Measurements from ENCODE around the gene BEGAIN.
A peak's percentile ranks its signal among the peaks of the same experiment; 100 is the strongest.

Gene BEGAIN

GRCh38 chr14:100549834-100550625 is 37.2 kb downstream of the BEGAIN start:
- DNase-seq (ENCODE audit: low read depth in 2 of 2): no peak

DNA sequence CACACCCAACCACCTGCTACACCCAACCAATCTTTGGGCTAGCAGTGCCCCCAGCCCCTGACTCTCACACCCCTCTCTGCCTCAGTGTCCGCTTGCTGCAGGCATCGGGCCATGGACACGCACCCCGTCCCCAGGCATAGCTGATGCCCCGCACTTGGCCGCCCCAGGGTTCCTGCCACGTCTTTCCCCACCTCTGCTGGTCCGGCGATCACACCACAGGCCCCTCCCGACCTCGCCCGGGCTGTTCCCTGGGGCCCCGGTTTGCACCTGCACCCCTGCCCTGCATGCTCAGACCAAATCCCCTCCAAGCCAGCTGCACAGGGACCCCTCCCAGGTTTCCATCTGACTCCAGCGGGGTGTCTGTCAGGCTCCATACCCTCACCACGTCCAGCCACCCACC is 38.3 kb downstream of the BEGAIN start:
- DNase-seq (ENCODE audit: low read depth in 2 of 2): no peak

DNA sequence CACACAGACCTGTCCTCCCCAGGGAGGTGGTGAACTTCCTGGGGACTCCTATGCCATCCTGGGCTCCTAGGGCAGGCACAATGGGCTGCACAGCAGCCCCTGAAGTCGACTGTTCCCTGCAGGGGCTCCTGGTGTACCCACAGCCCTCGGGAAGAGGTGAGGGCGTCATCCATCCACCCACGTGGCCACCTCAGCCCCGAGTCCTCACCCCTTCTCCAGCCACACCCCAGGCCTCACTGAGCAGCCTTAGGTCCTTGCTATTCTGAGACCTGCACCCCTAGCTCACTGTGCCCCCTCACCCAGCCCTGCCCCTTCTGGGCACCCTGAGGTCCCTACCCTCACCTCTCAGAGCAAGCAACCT is 38.9 kb downstream of the BEGAIN start:
- DNase-seq (ENCODE audit: low read depth in 2 of 2): no peak

- peak in 1 of 2 donors; percentile 21 for DNase-seq (ENCODE audit: low read depth in 2 of 2)
These were observed 39.5 kb downstream of the BEGAIN start for GRCh38 chr14:100547633-100548294.

DNA sequence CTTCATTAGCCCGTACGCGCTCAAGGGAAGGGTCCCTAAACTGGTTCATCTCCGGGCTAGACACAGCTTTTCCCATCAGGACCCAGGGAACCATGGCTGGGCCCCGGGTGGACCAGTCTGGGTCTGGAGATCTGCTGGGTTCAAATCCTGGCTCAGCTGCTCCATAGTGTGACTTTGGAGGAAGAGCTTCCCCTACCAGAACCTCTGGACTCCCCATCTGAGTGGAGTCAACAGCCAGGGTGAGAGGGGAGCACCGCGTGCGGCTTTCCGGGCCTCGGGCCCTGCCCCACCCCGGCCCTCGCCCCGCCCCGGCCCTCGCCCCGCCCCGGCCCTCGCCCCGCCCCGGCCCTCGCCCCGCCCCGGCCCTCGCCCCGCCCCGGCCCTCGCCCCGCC is 41.2 kb downstream of the BEGAIN start:
- DNase-seq (ENCODE audit: low read depth in 2 of 2): no peak

DNA sequence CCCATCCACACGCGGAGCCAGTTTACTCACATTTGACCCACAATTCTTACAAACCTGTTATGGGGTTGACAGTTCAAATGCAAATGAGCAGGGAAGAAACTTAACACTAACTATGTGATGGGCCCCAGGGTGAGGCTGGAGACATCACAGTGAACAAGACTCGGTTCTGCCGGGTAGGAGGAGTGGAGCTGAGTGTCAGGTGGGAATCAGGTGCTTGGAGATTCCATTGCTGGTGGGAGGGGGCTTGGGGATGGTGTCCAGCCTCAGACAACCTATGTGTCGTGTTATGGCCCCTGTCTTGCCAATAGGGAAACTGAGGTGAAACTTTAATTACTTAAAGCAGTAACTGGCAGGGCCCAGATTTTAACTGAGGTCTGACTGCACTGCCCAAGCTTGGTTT is 41.9 kb downstream of the BEGAIN start:
- DNase-seq (ENCODE audit: low read depth in 2 of 2): no peak

DNA sequence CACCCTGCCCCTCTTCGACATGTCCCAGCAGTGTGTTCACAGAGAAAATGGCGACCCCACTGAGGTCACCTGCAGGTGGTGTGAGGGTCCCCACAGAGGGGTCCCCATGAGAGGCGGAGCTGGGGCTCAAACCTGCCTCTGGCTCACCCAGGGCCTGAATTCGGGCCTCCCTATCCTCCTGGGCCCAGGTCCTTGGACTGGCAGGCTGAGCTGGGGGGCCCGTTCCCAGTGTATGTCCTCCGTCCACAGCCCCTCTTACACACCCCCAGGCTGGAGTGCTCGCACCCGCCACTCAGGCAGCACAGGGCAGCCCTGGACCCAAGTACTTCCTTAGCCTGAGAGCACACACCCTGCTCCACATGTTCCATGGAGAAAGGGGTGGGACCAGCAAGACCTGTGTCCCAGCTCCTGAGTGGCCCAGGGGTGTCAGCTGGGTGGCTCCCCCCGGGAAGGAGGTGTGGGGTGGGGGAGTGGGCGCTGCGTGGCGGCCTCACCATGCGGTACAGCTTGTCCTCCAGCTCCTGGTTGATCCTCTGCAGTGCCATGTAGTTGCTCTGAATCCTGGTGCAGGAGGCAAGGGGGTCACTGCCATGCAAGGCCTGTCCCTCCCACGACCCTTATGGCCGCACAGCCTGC is 42.6 kb downstream of the BEGAIN start:
- DNase-seq (ENCODE audit: low read depth in 2 of 2): no peak

- DNase-seq (ENCODE audit: low read depth in 2 of 2): no peak
These were observed 43.5 kb downstream of the BEGAIN start for GRCh38 chr14:100543471-100544455.

DNA sequence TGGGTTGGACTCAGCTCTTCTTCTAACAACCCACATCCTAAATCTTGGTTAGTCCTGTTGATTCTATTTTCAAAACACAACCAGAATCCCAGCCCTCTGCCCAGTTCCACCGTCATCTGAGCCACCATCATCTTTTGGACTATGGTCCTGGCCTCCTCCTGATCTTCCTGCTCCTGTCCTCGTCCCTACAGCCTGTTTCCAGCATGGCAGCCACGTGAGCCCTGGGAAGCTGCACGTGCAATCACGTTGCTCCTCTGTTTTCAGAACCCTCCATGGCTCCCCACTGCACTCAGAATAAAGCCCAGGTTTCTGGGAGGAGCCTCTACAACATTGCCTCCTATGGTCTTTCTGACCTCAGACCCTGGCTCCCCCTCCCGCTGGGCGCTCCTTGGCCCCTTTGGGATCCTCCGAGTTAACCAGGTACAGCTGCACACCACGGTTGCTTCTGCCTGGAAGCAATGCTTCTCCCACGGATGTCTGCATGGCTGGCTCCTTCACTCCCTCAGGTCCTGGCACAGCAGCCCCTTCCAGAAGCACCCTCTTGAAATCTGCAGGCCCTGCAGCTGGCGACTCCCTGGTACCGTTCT is 44.5 kb downstream of the BEGAIN start:
- no peak for DNase-seq (ENCODE audit: low read depth in 2 of 2)

GRCh38 chr14:100541621-100542560 is 45.3 kb downstream of the BEGAIN start:
- DNase-seq (ENCODE audit: low read depth in 2 of 2): no peak

DNA sequence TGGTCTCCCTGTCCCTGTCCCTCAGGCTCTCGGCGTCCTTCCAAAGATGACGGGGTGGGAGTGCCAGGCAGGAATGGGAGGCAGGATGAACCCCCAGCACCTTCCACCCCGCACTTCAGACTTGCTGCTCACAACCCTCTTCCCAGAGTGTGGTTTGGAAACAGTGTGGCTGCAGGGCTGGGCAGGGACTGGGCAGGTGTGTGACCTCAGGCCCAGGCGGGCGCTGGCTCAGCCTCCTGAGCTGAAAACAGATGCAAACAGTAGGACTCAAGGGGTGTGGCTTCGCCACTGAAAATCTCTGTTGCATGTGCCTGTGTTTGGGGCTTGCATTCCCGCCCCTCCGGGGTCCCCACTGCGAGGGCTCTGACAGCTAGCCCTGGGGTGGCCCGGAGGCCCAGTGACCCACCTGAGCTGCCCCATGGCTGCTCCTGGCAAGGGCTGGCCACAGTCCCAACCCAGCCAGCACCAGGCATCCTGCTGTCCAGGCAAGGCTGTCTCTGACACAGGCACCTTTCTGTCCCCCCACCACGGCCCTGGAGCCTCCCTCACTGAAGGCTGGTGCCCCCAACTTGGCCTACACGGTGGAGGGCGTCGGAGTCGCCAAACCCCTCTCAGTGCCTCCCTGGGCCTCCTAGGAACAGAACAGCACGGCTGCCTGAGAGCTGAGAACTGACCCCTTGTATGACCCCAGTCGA is 46.1 kb downstream of the BEGAIN start:
- DNase-seq (ENCODE audit: low read depth in 2 of 2): no peak

- no peak for DNase-seq (ENCODE audit: low read depth in 2 of 2)
These were observed 46.9 kb downstream of the BEGAIN start for GRCh38 chr14:100540141-100540925.

DNA sequence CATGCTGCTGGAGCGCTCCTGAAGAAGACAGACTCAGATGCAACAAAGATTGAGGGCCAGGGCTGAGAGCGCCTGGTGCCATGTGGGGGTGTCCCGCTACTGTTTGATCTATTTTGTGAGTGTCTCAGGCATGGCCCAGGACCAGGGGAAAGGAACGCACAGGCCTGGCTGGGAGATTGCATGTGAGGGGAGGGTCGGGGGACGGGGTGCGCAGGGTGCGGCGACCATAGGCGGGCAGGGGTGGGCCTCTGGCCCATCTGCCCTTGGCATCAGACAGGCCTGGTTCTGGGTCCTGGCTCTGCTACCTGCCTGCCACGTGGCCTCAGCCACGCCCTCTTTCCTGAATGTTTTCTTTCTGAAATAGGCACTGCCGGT is 47.5 kb downstream of the BEGAIN start:
- DNase-seq (ENCODE audit: low read depth in 2 of 2): no peak

DNA sequence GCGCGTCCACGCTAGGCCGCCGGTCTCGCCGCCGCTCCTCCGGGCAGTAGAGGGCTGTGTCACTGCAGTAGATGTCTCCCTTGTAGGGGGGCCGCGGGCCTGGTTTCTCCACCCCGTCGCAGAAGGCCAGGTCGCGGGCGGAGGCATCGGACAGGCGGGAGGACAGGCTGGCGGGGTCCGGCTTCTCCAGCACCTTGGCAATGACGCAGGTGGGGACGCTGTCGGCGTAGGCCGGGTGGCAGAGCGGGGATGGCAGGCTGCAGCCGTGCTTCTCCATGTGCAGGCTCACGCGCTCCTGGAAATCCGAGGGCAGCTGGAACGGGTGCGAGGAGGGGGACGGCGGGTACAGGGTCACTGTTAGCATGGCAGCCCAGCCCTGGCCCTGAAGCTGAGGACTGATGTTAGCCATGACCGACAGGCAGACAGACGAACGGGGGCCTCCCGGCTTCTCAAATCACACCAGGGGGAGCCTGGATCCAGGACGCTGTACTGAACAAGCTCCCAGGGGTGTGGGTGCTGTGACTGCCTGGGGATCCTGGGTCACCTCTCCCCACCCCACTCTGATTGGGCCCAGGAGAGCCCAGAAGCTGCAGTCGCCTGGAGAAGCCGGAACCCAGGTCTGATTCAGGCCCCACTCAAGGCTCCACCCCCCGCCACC is 48.1 kb downstream of the BEGAIN start:
- DNase-seq (ENCODE audit: low read depth in 2 of 2): no peak

DNA sequence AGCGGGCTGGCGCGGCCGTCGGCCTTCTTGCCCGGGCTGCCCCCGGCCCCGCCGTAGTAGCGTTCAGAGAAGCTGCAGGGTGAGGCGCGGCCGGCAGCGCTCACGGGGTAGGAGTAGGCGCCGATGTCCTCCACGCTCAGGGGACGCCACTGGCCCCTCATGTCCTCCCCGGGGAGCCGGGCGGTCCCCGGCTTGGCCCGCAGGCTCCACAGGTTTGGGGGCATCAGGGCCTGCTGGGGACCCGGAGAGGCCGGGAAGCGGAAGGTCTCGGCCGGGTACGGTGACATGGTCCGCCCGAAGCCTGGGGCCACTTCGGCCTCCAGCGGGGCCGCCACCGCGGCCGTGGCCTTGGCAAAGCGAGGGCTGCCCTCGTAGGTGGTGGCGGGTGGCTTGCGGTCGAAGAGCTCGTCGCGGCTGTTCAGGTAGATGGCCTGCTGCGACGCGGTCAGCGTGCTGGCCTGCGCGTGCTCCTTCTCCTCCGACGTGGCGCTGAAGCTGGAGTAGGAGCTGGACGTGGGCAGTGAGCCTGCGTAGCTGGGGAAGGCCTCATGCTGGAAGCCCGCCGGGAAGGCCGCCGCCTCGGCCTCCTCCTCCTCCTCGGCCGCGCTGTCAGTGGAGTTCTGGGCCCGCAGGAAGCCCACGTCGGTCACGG is 48.7 kb downstream of the BEGAIN start:
- DNase-seq (ENCODE audit: low read depth in 2 of 2): no peak

DNA sequence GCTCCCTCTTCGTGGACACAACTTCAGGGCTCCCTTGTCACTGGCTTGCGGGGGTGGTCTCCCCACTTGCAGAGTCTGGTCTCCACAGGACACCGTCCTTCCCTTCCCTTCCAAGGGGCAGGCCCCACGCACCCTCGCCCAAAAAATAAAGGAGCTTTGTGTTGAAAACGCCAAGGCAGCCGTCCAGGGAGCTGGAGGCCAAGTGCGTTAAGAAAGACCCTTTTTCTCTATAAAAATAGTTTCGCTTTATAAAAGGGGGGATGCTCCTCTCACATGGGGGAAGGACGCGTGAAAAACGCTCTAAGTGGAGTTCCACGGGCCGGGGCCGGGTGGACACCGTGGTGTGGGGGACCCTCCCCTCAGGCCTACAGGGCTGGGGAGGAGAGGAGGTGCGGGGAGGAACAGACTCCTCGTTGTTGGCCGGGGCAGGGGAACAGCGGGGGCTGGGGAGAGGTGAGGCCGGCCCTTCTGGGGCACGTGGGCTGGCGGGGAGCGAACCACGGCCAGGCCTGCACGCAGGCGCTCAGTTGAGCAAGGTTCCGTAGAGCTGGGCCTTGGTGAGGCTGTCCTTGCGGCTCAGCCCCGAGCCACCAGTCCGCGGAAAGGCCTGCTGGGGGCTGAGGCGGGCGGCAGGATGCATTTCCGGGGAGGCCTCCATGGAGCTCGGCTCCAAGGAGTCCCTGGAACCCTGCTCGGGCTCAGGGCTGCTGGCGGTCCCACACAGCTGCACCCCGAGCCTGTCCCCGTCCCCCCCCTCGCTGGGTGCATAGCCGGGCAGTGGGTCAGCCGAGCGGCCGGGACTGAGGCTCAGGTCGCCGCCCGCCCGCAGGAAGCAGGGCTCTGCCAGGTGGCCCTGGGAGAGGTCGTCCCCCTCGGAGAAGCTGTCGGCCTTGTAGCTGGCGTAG is 49.5 kb downstream of the BEGAIN start:
- no peak for DNase-seq (ENCODE audit: low read depth in 2 of 2)

All from activated CD8-positive, alpha-beta memory T cell treated with anti-CD3 and anti-CD28 coated beads for 4 hours (primary cell).